ENCODE results near the gene CHD9.

Gene CHD9

DNA sequence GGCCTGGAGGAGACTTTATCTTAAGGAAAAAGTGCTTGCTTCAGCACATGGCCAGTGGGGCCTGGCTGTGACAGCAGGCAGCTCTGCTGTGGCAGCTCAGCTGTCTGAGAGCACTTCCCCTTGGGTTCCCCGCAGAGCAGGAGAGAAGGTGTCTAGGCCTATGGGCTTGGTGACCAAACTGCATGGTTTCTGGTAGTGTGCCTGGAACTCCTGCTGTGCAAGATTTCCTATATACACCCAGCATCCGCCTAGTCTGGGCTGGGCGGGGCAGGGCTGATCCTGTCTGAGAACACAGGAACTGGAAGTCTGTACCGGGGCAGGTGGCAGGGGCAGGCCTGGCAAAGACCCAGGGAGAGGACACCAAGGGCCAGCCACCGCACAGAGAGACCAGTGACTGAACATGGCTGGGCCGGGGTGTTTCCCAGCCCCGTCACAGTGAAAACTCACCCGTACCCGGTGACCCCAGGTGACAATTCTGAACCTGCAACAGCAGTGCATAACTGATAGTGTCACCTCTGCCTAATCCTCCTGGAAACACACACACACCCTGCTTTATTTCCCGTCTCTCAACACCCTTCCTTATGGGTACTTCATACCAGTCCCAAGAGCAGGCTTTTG lies 39.3 kb downstream of the CHD9 start:
- DNase-seq (ENCODE audit: extremely low spot score): no peak
- ChIA-PET POLR2A (no interaction called here), CTCF (no interaction called here)
- TF ChIP-seq SP1 (IDR thresholded peaks at IDR 0.05) (no peak), FOXA1 (IDR thresholded peaks at IDR 0.05) (no peak), NFRKB (IDR thresholded peaks at IDR 0.05) (no peak), L3MBTL2 (conservative IDR thresholded peaks at IDR 0.05) (no peak), FOXK2 (IDR thresholded peaks at IDR 0.05) (no peak), HDGF (IDR thresholded peaks at IDR 0.05; ENCODE audit: borderline replicate concordance) (no peak), ELF4 (IDR thresholded peaks at IDR 0.05) (no peak), ZNF384 (IDR thresholded peaks at IDR 0.05) (no peak), LEF1 (IDR thresholded peaks at IDR 0.05; ENCODE audit: borderline replicate concordance) (no peak), BHLHE40 (IDR thresholded peaks at IDR 0.05; ENCODE audit: borderline replicate concordance) (no peak), SUZ12 (IDR thresholded peaks at IDR 0.05) (no peak), CTBP1 (IDR thresholded peaks at IDR 0.05; ENCODE audit: borderline replicate concordance) (no peak), FOXM1 (IDR thresholded peaks at IDR 0.05; ENCODE audit: borderline replicate concordance) (no peak), TARDBP (IDR thresholded peaks at IDR 0.05) (no peak)
- TF ChIP-seq, protein P1, sequence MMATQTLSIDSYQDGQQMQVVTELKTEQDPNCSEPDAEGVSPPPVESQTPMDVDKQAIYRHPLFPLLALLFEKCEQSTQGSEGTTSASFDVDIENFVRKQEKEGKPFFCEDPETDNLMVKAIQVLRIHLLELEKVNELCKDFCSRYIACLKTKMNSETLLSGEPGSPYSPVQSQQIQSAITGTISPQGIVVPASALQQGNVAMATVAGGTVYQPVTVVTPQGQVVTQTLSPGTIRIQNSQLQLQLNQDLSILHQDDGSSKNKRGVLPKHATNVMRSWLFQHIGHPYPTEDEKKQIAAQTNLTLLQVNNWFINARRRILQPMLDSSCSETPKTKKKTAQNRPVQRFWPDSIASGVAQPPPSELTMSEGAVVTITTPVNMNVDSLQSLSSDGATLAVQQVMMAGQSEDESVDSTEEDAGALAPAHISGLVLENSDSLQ (IDR thresholded peaks at IDR 0.05): no peak

DNA sequence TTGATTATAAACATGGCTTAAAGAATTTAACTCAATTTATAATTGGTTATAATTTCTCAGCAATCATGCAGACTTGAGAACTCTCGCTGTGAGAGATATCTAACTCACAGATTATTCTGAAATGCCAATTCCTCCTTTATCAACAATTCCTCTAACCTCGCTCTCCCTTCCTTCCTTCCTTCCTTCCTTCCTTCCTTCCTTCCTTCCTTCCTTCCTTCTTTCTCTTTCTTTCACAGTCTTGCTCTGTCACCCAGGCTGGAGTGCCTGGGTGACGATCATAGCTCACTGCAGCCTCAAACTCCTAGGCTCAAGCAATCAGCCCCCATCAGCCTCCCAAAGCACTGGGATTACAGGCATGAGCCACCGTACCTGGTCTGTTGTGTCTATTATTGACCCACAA lies 42.4 kb downstream of the CHD9 start:
- ChIA-PET POLR2A (no interaction called here), CTCF (no interaction called here)
- no peak for DNase-seq (ENCODE audit: extremely low spot score)
- TF ChIP-seq HDGF (IDR thresholded peaks at IDR 0.05; ENCODE audit: borderline replicate concordance): no peak

DNA sequence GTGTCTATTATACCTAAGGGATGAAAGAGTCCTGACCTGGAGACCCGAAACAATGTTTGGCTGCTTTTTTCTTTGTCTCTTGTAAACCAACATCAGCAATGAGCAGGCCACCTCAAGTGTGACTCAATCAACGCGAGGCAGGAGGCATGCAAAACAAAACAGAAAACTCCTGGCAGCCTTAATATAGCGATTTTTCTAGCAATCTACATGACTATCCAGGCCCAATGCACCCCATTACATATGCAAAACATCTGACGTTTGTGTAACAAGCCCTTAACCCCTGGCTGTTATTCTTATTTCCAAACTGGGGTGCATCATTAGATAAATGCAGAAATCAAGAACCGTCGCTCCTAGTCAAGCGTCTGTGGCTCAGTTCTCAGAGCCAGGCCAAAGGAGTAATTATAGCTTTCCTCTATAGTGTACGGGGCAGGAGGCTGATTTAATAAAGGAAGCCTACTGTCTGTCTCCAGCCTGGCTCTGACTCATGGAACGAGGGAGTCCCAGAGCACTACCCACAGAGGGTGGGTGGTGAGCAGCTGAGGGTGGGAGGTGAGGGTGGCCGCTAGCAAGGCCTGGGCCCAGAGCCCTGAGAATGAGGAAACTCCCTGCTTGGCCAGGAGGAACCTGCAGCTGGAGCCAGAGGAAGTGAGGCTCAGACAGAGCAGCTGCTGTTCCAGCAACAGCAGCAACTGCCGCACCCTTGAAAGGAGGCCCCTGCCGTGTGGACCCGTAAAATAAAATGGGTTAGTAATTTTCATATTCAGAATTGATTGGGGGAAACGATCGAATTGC lies 43.9 kb downstream of the CHD9 start:
- ChIA-PET CTCF (no interaction called here), POLR2A (interaction anchor here (0.9 to 1.9 kb wide), 4 partner anchors 12 to 38 kb away, joined by 3 to 8 read pairs (median 6); no protein-coding TSS in a partner anchor)
- TF ChIP-seq NFRKB (IDR thresholded peaks at IDR 0.05) (no peak), CTBP1 (IDR thresholded peaks at IDR 0.05; ENCODE audit: borderline replicate concordance) (no peak), TARDBP (IDR thresholded peaks at IDR 0.05) (no peak), SP1 (IDR thresholded peaks at IDR 0.05) (no peak), ZNF384 (IDR thresholded peaks at IDR 0.05) (no peak)
- no peak for DNase-seq (ENCODE audit: extremely low spot score)

DNA sequence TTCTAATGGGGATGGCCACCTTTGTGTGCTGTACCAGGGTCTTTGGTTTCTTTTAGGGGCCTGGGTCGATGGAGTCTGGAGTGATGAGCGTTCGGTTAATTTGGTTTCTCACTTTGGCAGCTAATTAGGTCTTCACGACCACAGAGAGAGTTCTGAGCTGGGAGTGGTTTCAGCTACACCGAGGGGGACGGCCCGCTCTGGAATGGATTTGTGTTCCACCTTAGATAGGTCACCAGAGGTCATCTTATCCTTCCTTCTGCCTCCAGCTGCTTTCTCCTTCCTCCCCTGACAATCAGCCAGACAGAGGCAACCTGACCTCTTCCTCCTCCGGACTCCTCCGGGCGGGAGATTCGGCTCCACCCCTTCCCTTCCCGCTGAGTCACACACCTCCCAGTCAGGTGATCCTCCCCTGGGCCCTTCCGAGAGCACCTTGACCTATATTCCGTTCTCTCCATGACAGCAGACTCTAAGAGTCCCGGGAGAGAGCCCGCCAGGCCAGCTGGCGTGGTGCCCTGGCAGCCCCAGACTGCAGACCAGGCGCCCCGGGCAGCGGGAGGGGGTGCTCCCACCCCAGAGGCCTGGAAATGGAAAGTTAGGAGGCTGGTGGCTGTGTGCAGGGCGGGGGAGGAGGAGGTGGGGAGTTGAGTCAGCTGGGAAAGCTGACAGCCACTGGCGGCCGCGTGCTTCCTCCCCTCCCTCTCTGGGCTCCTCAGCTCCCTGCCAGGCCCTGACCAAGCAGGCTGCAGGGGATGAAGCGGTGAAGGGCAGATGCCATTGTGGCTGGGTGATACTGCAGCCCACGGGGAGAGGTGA lies 44.7 kb downstream of the CHD9 start:
- ChIA-PET CTCF (interaction anchor here (0.6 to 0.9 kb wide), 2 partner anchors 31 to 1016 kb away, joined by 3 to 4 read pairs; no protein-coding TSS in a partner anchor), POLR2A (interaction anchor here (0.9 to 1.9 kb wide), 5 partner anchors 12 to 45 kb away, joined by 3 to 8 read pairs (median 4); partner anchors contain the start of gene CHD9)
- peak; percentile 54 for DNase-seq (ENCODE audit: extremely low spot score)
- no peak for TF ChIP-seq TARDBP (IDR thresholded peaks at IDR 0.05)
- no peak for TF ChIP-seq LEF1 (IDR thresholded peaks at IDR 0.05; ENCODE audit: borderline replicate concordance)
- TF ChIP-seq NFRKB (IDR thresholded peaks at IDR 0.05): no peak
- no peak for TF ChIP-seq HDGF (IDR thresholded peaks at IDR 0.05; ENCODE audit: borderline replicate concordance)
- TF ChIP-seq CTBP1 (IDR thresholded peaks at IDR 0.05; ENCODE audit: borderline replicate concordance): no peak
- no peak for TF ChIP-seq FOXA1 (IDR thresholded peaks at IDR 0.05)
- TF ChIP-seq, protein P1 (IDR thresholded peaks at IDR 0.05): no peak
- TF ChIP-seq SP1 (IDR thresholded peaks at IDR 0.05): no peak
- no peak for TF ChIP-seq BHLHE40 (IDR thresholded peaks at IDR 0.05; ENCODE audit: borderline replicate concordance)
- no peak for TF ChIP-seq L3MBTL2 (conservative IDR thresholded peaks at IDR 0.05)
- no peak for TF ChIP-seq ZNF384 (IDR thresholded peaks at IDR 0.05)

DNA sequence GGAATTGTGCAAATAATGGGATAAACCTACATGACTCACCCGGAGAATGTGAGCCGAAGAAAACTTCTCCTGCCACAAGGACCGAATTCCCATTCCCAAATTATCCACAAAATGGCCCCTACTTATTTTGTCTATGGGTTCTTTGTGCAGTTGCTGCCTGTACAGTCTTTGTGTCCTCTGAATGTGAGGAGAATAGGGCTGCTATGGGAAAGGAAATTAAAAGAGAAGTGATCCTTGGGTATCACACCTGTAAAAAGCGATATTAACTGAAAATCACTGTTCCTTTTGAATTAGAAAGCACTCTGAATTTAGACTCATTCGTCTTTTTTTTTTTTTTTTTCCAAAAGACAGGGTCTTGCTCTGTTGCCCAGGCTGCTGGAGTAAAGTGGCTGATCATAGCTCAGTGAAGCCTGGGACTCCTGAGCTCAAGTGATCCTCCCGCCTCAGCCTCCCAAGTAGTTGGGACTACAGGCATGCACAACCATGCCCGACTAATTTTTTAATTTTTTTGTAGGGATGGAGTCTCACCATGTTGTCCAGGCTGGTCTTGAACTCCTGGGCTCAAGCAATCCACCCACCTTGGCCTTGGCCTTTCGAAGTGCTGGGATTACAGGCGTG lies 45.4 kb downstream of the CHD9 start:
- TF ChIP-seq BHLHE40 (IDR thresholded peaks at IDR 0.05; ENCODE audit: borderline replicate concordance): no peak
- no peak for TF ChIP-seq SUZ12 (IDR thresholded peaks at IDR 0.05)
- no peak for TF ChIP-seq TARDBP (IDR thresholded peaks at IDR 0.05)
- no peak for TF ChIP-seq ARNT (IDR thresholded peaks at IDR 0.05)
- CTCF ChIA-PET: interaction anchor here (0.6 to 0.9 kb wide), 2 partner anchors 30 to 1015 kb away, joined by 3 to 4 read pairs; no protein-coding TSS in a partner anchor
- POLR2A ChIA-PET: interaction anchor here (1.2 to 1.9 kb wide), 2 partner anchors 11 to 46 kb away, joined by 3 to 8 read pairs; partner anchors contain the start of gene CHD9
- no peak for DNase-seq (ENCODE audit: extremely low spot score)

DNA sequence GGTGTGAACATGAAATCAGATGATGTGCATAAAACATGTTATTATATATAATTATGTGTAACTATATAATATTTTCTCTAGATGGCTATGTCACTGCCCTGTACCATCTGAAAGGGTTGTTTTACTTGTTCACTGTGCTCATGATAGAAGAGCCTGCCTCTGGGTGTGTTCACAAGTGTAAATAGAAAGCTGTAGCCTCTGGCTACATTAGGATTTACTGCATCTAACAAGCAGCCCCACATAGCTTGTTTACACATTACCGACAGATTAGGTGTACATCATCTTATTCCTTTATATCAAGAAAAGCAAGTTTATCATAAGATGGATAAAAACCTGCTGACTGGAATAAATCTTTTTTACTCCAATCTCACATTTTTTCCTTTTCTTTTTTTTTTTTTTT lies 46.1 kb downstream of the CHD9 start:
- CTCF ChIA-PET: interaction anchor here (0.9 kb wide), 1 partner anchor 29 kb away, joined by 4 read pairs; no protein-coding TSS in a partner anchor
- POLR2A ChIA-PET: no interaction called here
- no peak for DNase-seq (ENCODE audit: extremely low spot score)
- TF ChIP-seq SUZ12 (IDR thresholded peaks at IDR 0.05) (no peak), CTBP1 (IDR thresholded peaks at IDR 0.05; ENCODE audit: borderline replicate concordance) (no peak), FOXA1 (IDR thresholded peaks at IDR 0.05) (no peak), TARDBP (IDR thresholded peaks at IDR 0.05) (no peak), LEF1 (IDR thresholded peaks at IDR 0.05; ENCODE audit: borderline replicate concordance) (no peak), HDGF (IDR thresholded peaks at IDR 0.05; ENCODE audit: borderline replicate concordance) (no peak), ARNT (IDR thresholded peaks at IDR 0.05) (no peak), NFRKB (IDR thresholded peaks at IDR 0.05) (no peak), ZNF384 (IDR thresholded peaks at IDR 0.05) (no peak), L3MBTL2 (conservative IDR thresholded peaks at IDR 0.05) (no peak), BHLHE40 (IDR thresholded peaks at IDR 0.05; ENCODE audit: borderline replicate concordance) (no peak), FOXM1 (IDR thresholded peaks at IDR 0.05; ENCODE audit: borderline replicate concordance) (no peak), FOXK2 (IDR thresholded peaks at IDR 0.05) (no peak), ELF4 (IDR thresholded peaks at IDR 0.05) (no peak), SP1 (IDR thresholded peaks at IDR 0.05) (no peak)
- TF ChIP-seq, protein P1 (IDR thresholded peaks at IDR 0.05): no peak
